Ovary (tissue), 3 donors: ENCODE results near the gene SLC35A3.

Experiments used
- CTCF ChIP-seq, 3 donors: fragments of 450-650 bp in 2 of 3; fragments of 200-600 bp in 1 of 3; IDR thresholded peaks; one replicate each; pipeline versions ENCODE4 v1.5.1 to v1.8.0; 2016 to 2022; ENCODE audit warnings: antibody characterized with exemption in 3 of 3, mild to moderate bottlenecking in 1 of 3
- POLR2A ChIP-seq: fragments of 450-650 bp; IDR thresholded peaks from one replicate; pipeline ENCODE4 v1.6.1; 2017; ENCODE audit warnings: antibody characterized with exemption, mild to moderate bottlenecking, moderate library complexity
- donor health status: DM: no; HTN: no; CAD: no.

GRCh38 chr1:100076319-100076718, 106.5 kb downstream of the SLC35A3 start:
- TF ChIP-seq CTCF (IDR thresholded peaks at IDR 0.05) (no peak), POLR2A (no peak)
